ENCODE data around the gene HDAC7.
A peak's percentile ranks its signal among the peaks of the same experiment; 100 is the strongest.

Gene HDAC7

GRCh38 chr12:47744778-47745436, 74.8 kb downstream of the HDAC7 start:
- Histone ChIP-seq H3K9me2 (replicated peaks; ENCODE audit: control insufficient read depth, low read length) (no peaks in the 10 kb centered on the region), H3K79me2 (ENCODE audit: control insufficient read depth, low read length) (no peaks in the 10 kb centered on the region), H3F3A (ENCODE audit: control insufficient read depth, insufficient read depth) (peaks cover 10% of the 10 kb centered on the region), H3K9me3 (ENCODE audit: control insufficient read depth, insufficient read depth, low read length) (no peaks in the 10 kb centered on the region), H3K4me1 (ENCODE audit: control insufficient read depth, low read length) (peaks cover 21% of the 10 kb centered on the region), H3K27me3 (ENCODE audit: control insufficient read depth, low read length) (peaks cover 35% of the 10 kb centered on the region), H3K4me2 (ENCODE audit: low read length) (no peak overlapping the region), H3K36me3 (ENCODE audit: control insufficient read depth, low read length) (no peaks in the 10 kb centered on the region), H3K27ac (ENCODE audit: low read depth, low read length) (no peak overlapping the region), H4K20me1 (ENCODE audit: control insufficient read depth, insufficient read depth, low read depth, low read length) (0 out of 2 replicates have a peak, but pooled peaks cover 5% of the 10 kb centered on the region), H3K4me3 (ENCODE audit: low read length) (no peak overlapping the region)
- no peak for TF ChIP-seq CTCF (IDR thresholded peaks at IDR 0.05; ENCODE audit: low read depth, low read length, poor library complexity, severe bottlenecking)
- TF ChIP-seq EZH2phosphoT487 (IDR thresholded peaks at IDR 0.05; ENCODE audit: borderline replicate concordance, low read length), result no peak

- Histone ChIP-seq H3K9me2 (replicated peaks; ENCODE audit: control insufficient read depth, low read length) (no peaks in the 10 kb centered on the region), H3K4me2 (ENCODE audit: low read length) (no peak overlapping the region), H3K9me3 (ENCODE audit: control insufficient read depth, insufficient read depth, low read length) (no peaks in the 10 kb centered on the region)
These were observed 75.6 kb downstream of the HDAC7 start for GRCh38 chr12:47744005-47744651.

DNA sequence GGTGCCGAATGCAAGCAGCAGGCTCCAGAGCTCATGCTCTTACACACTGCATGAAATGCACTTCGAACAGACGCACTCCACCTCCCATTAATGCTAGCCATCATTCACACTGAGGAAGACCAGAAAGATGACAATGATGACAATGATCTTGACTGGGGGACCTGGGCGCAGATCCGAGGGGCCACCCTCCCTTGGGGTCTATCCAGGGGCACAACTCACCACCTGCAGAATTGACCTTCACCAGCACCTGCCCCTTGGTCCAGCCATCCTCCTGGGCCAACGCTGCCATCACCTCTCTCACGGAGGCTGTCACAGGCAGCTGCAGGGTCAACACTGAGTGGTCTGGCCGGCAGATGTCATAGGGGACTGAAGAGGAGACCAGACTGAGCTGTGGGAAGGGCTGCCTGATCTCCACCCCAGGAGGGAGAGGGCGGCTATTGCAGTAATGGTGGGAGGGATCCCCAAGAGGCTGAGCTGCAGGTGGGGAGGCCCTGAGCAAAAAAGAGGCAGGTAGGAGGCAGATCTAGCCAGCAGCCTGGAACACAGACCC, 76.3 kb downstream of the HDAC7 start:
- Histone ChIP-seq H3K27me3 (ENCODE audit: control insufficient read depth, low read length) (peaks cover 29% of the 10 kb centered on the region), H3K9me3 (ENCODE audit: control insufficient read depth, insufficient read depth, low read length) (no peaks in the 10 kb centered on the region), H3K79me2 (ENCODE audit: control insufficient read depth, low read length) (no peaks in the 10 kb centered on the region), H3K4me3 (ENCODE audit: low read length) (no peak overlapping the region), H3K36me3 (ENCODE audit: control insufficient read depth, low read length) (no peaks in the 10 kb centered on the region), H3K4me2 (ENCODE audit: low read length) (no peak overlapping the region), H3K4me1 (ENCODE audit: control insufficient read depth, low read length) (peaks cover 34% of the 10 kb centered on the region), H3F3A (ENCODE audit: control insufficient read depth, insufficient read depth) (peaks cover 10% of the 10 kb centered on the region), H4K20me1 (ENCODE audit: control insufficient read depth, insufficient read depth, low read depth, low read length) (0 out of 2 replicates have a peak, but pooled peaks cover 5% of the 10 kb centered on the region), H3K9me2 (replicated peaks; ENCODE audit: control insufficient read depth, low read length) (no peaks in the 10 kb centered on the region), H3K27ac (ENCODE audit: low read depth, low read length) (no peak overlapping the region)
- TF ChIP-seq CTCF (IDR thresholded peaks at IDR 0.05; ENCODE audit: low read depth, low read length, poor library complexity, severe bottlenecking), result no peak
- no peak for TF ChIP-seq EZH2phosphoT487 (IDR thresholded peaks at IDR 0.05; ENCODE audit: borderline replicate concordance, low read length)

More at GRCh38 chr12:47744005-47744651, 75.6 kb downstream of the HDAC7 start:
- H4K20me1 ChIP-seq (ENCODE audit: control insufficient read depth, insufficient read depth, low read depth, low read length), result 0 out of 2 replicates have a peak, but pooled peaks cover 5% of the 10 kb centered on the region
- H3K4me1 ChIP-seq (ENCODE audit: control insufficient read depth, low read length), result peaks cover 29% of the 10 kb centered on the region
- TF ChIP-seq CTCF (IDR thresholded peaks at IDR 0.05; ENCODE audit: low read depth, low read length, poor library complexity, severe bottlenecking), result peak; percentile 78
- no peak for TF ChIP-seq EZH2phosphoT487 (IDR thresholded peaks at IDR 0.05; ENCODE audit: borderline replicate concordance, low read length)
- no peaks in the 10 kb centered on the region for H3K36me3 ChIP-seq (ENCODE audit: control insufficient read depth, low read length)
- H3K79me2 ChIP-seq (ENCODE audit: control insufficient read depth, low read length), result no peaks in the 10 kb centered on the region
- no peak overlapping the region for H3K27ac ChIP-seq (ENCODE audit: low read depth, low read length)
- H3K27me3 ChIP-seq (ENCODE audit: control insufficient read depth, low read length), result peaks cover 32% of the 10 kb centered on the region
- H3F3A ChIP-seq (ENCODE audit: control insufficient read depth, insufficient read depth), result peaks cover 10% of the 10 kb centered on the region
- no peak overlapping the region for H3K4me3 ChIP-seq (ENCODE audit: low read length)
